ENCODE data around the gene CLEC7A. TPM values are rescaled to one million over a fixed set of nuclear protein-coding genes. Genes with fewer than 3 reads are reported as not detected.

Gene CLEC7A
- total RNA-seq, 1 donor from 2014 or later = not detected

- no peak for DNase-seq (ENCODE audit: low spot score)
- H3K4me1 Mint-ChIP-seq (ENCODE audit: unreplicated experiment) = peaks cover 30% of the 10 kb centered on the region
- TF ChIP-seq CTCF (IDR thresholded peaks at IDR 0.05; ENCODE audit: unreplicated experiment) = no peak
- no peak overlapping the region for H3K27ac Mint-ChIP-seq (ENCODE audit: unreplicated experiment)
- no peaks in the 10 kb centered on the region for H3K36me3 Mint-ChIP-seq (ENCODE audit: low read depth, unreplicated experiment)
- no peak overlapping the region for H3K4me3 Mint-ChIP-seq (ENCODE audit: unreplicated experiment)
- H3K9me3 Mint-ChIP-seq (ENCODE audit: unreplicated experiment) = no peaks in the 10 kb centered on the region
- H3K27me3 Mint-ChIP-seq (ENCODE audit: unreplicated experiment) = no peaks in the 10 kb centered on the region
These were observed 1.2 kb upstream of the CLEC7A start for GRCh38 chr12:10131111-10131690.

GRCh38 chr12:10128687-10129086 is 1.3 kb downstream of the CLEC7A start:
- Mint-ChIP-seq H3K27ac (ENCODE audit: unreplicated experiment) (no peak overlapping the region), H3K4me1 (ENCODE audit: unreplicated experiment) (peaks cover 24% of the 10 kb centered on the region), H3K4me3 (ENCODE audit: unreplicated experiment) (no peak overlapping the region), H3K27me3 (ENCODE audit: unreplicated experiment) (no peaks in the 10 kb centered on the region), H3K9me3 (ENCODE audit: unreplicated experiment) (no peaks in the 10 kb centered on the region), H3K36me3 (ENCODE audit: low read depth, unreplicated experiment) (no peaks in the 10 kb centered on the region)
- no peak for TF ChIP-seq CTCF (IDR thresholded peaks at IDR 0.05; ENCODE audit: unreplicated experiment)
- no peak for DNase-seq (ENCODE audit: low spot score)

GRCh38 chr12:10126413-10126812 is 3.6 kb downstream of the CLEC7A start:
- H3K36me3 Mint-ChIP-seq (ENCODE audit: low read depth, unreplicated experiment) = no peaks in the 10 kb centered on the region
- no peak overlapping the region for H3K4me3 Mint-ChIP-seq (ENCODE audit: unreplicated experiment)
- peaks cover 10% of the 10 kb centered on the region for H3K4me1 Mint-ChIP-seq (ENCODE audit: unreplicated experiment)
- H3K27ac Mint-ChIP-seq (ENCODE audit: unreplicated experiment) = no peak overlapping the region
- TF ChIP-seq CTCF (IDR thresholded peaks at IDR 0.05; ENCODE audit: unreplicated experiment) = no peak
- no peaks in the 10 kb centered on the region for H3K9me3 Mint-ChIP-seq (ENCODE audit: unreplicated experiment)
- no peaks in the 10 kb centered on the region for H3K27me3 Mint-ChIP-seq (ENCODE audit: unreplicated experiment)
- no peak for DNase-seq (ENCODE audit: low spot score)

GRCh38 chr12:10122689-10123088 is 7.3 kb downstream of the CLEC7A start:
- Mint-ChIP-seq H3K27ac (ENCODE audit: unreplicated experiment) (no peak overlapping the region), H3K9me3 (ENCODE audit: unreplicated experiment) (no peaks in the 10 kb centered on the region), H3K4me3 (ENCODE audit: unreplicated experiment) (no peak overlapping the region), H3K36me3 (ENCODE audit: low read depth, unreplicated experiment) (no peaks in the 10 kb centered on the region), H3K4me1 (ENCODE audit: unreplicated experiment) (no peaks in the 10 kb centered on the region), H3K27me3 (ENCODE audit: unreplicated experiment) (no peaks in the 10 kb centered on the region)
- no peak for DNase-seq (ENCODE audit: low spot score)
- no peak for TF ChIP-seq CTCF (IDR thresholded peaks at IDR 0.05; ENCODE audit: unreplicated experiment)

- Mint-ChIP-seq H3K9me3 (ENCODE audit: unreplicated experiment) (no peaks in the 10 kb centered on the region), H3K27ac (ENCODE audit: unreplicated experiment) (no peak overlapping the region), H3K4me3 (ENCODE audit: unreplicated experiment) (no peak overlapping the region), H3K27me3 (ENCODE audit: unreplicated experiment) (no peaks in the 10 kb centered on the region), H3K4me1 (ENCODE audit: unreplicated experiment) (no peaks in the 10 kb centered on the region), H3K36me3 (ENCODE audit: low read depth, unreplicated experiment) (no peaks in the 10 kb centered on the region)
- no peak for DNase-seq (ENCODE audit: low spot score)
- no peak for TF ChIP-seq CTCF (IDR thresholded peaks at IDR 0.05; ENCODE audit: unreplicated experiment)
These were observed 8.7 kb downstream of the CLEC7A start for GRCh38 chr12:10121278-10121677.

Measured in endothelial cell (in vitro differentiated cells).